Epithelial cell of proximal tubule (primary cell): ENCODE results near the gene CHIC2. TPM values are rescaled to one million over a fixed set of nuclear protein-coding genes. Genes with fewer than 3 reads are reported as not detected.

Experiments used
- DNase-seq: peaks from one replicate; pipeline ENCODE4 v3.0.0-alpha.2; 2011; ENCODE audit warnings: low read depth
- H3K4me3 ChIP-seq: 2 replicates; pipeline ENCODE4 v1.5.1; 2011; ENCODE audit warnings: low read depth, mild to moderate bottlenecking, low read length
- CTCF ChIP-seq: conservative IDR thresholded peaks from 2 replicates; pipeline ENCODE4 v1.5.1; 2012; ENCODE audit warnings: low read depth, mild to moderate bottlenecking, low read length
- total RNA-seq: library from RNA; depleted of rRNA; stranded (reverse); fragments of >200 nt; gene quantifications from 2 replicates; pipeline ENCODE4 v1.2.3, GENCODE V29; 2015

The CHIC2 gene
- total RNA-seq, 1 donor from 2014 or later = 23.5 TPM

DNA sequence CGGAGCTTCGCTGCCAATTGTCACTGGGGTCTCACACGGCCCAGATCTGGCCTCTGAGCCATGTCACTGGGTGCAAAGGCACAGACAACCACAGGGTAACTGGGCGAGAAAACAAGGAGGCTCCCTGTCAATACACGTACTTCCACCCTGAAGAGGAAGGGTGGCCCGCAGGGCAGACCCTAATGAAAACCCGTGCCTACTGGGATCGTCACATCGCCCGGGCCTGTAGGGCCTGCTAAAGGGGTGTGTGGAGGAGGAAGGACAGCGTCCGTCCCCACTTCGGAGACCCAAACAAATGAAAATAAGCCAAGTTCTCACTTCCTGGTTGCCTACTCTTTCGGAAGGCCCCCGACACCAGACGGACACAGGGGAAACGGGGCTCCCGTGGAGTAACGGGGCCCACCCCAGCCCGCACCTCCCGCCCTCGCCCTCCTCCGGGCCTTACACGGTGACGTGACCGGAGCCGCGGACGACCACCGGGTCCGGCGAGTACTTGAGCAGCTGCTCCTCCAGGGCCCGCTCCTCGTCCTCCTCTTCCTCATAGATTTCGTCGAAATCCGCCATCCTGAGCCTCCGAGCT, 578 bp downstream of the CHIC2 start:
- DNase-seq = no peak
- no peak for TF ChIP-seq CTCF
- peak overlapping the region; percentile 78 for H3K4me3 ChIP-seq

- no peak for DNase-seq
- H3K4me3 ChIP-seq = peak overlapping the region; percentile 78
- TF ChIP-seq CTCF = no peak
These were observed 1.2 kb downstream of the CHIC2 start for GRCh38 chr4:54063229-54063628.

DNA sequence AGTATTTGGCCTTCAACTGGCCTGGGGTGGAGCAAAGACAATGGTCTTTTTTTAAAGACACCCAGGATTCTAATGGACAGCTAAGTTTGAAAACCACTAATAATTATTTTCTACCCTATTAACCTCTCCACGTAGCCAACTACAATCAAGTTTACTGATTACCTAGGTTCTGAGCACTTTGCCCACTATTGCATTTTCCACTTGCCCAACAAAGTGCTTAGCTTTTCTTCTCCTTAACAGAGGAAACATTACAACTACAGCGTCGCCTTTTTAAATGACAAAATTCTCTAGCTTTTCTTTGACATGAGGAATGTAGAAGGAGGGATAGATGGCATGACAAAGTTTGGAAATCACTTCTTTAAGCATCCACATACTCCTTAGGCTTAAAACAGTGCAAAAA, 2.0 kb downstream of the CHIC2 start:
- peak overlapping the region; percentile 78 for H3K4me3 ChIP-seq
- no peak for TF ChIP-seq CTCF
- no peak for DNase-seq

DNA sequence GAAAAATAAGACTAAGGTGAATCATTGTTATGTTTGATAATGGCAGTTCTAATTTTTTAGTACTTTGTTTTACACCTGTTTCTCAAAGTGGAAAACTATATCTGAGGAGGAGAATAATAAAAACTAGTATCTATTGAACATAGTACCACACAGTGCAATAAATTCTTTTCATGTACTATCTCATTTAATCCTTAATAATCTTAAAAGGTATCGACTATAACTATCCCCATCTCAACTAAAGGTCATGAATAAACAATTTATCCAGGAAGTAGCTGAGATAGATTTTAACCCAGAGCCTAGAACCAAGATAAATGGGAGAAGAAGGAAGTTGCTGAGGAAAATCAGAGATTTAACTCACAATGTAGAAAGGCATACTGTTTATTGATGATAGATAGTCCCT, 2.5 kb downstream of the CHIC2 start:
- no peak for TF ChIP-seq CTCF
- DNase-seq = no peak
- H3K4me3 ChIP-seq = peak overlapping the region; percentile 78

- no peak for TF ChIP-seq CTCF
- no peak for DNase-seq
- H3K4me3 ChIP-seq = no peak overlapping the region
These were observed 3.3 kb downstream of the CHIC2 start for GRCh38 chr4:54061067-54061466.

GRCh38 chr4:54060116-54060515, 4.3 kb downstream of the CHIC2 start:
- no peak for TF ChIP-seq CTCF
- H3K4me3 ChIP-seq = no peak overlapping the region
- DNase-seq = no peak

DNA sequence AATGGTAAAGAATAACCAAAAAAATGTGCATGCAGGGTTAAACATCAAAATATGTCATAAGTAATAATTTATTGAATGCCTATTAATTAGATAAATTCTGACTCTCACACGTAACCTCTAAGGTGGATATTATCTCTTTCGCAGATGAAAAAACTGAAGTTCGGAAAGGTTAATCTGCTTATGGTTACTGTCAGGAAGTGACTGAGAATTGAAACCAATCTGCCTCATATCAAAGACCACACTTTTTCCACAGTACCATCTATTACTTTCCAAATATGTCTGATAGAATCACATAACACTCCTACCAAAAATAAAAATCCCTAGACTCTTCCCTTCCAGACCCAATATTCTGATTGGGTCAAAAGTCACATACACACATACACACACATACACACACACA, 6.2 kb downstream of the CHIC2 start:
- no peak overlapping the region for H3K4me3 ChIP-seq
- no peak for DNase-seq
- TF ChIP-seq CTCF = no peak
